Inflammatory macrophage treated with lipopolysaccharide for 1 hour (primary cell): ENCODE measurements around the gene APH1B.
"Not testable (repeated sequence)": the region's sequence is repeated elsewhere in the genome, so short reads cannot be mapped to it uniquely, and the experiment has no call there.

Experiments
- DNase-seq, 2 donors: peaks; one replicate each; pipeline ENCODE4 v3.0.0-alpha.2; 2020 to 2022

The APH1B gene

GRCh38 chr15:63301088-63301487, 23.7 kb downstream of the APH1B start:
- no peak for DNase-seq

GRCh38 chr15:63305260-63305659, 27.9 kb downstream of the APH1B start:
- DNase-seq: no peak

- DNase-seq: no peak
Measured at GRCh38 chr15:63306492-63307073, 29.2 kb downstream of the APH1B start.

- no peak for DNase-seq
Measured at GRCh38 chr15:63308491-63308890, 31.1 kb downstream of the APH1B start.

- no peak for DNase-seq
Measured at GRCh38 chr15:63308947-63309346, 31.5 kb downstream of the APH1B start.

- DNase-seq: no peak
Measured at GRCh38 chr15:63310646-63311045, 33.2 kb downstream of the APH1B start.

GRCh38 chr15:63312286-63312685, 34.9 kb downstream of the APH1B start:
- DNase-seq: no peak

GRCh38 chr15:63313825-63314224, 36.4 kb downstream of the APH1B start:
- DNase-seq: no peak

- DNase-seq: no peak
Measured at GRCh38 chr15:63314409-63314808, 37.0 kb downstream of the APH1B start.

GRCh38 chr15:63318344-63318743, 40.9 kb downstream of the APH1B start:
- peak in 1 of 2 donors; percentile 2 for DNase-seq

- no peak for DNase-seq
Measured at GRCh38 chr15:63319065-63319464, 41.7 kb downstream of the APH1B start.

- not testable (repeated sequence) for DNase-seq
Measured at GRCh38 chr15:63320446-63320845, 43.0 kb downstream of the APH1B start.

- not testable (repeated sequence) for DNase-seq
Measured at GRCh38 chr15:63320981-63321380, 43.6 kb downstream of the APH1B start.

- DNase-seq: no peak
Measured at GRCh38 chr15:63321462-63321861, 44.1 kb downstream of the APH1B start.

- DNase-seq: no peak
Measured at GRCh38 chr15:63322541-63322940, 45.1 kb downstream of the APH1B start.

- DNase-seq: no peak
Measured at GRCh38 chr15:63323798-63324563, 46.6 kb downstream of the APH1B start.

GRCh38 chr15:63324770-63325169, 47.4 kb downstream of the APH1B start:
- no peak for DNase-seq

- no peak for DNase-seq
Measured at GRCh38 chr15:63327648-63328421, 50.4 kb downstream of the APH1B start.

GRCh38 chr15:63329567-63330350, 52.4 kb downstream of the APH1B start:
- DNase-seq: no peak

GRCh38 chr15:63330926-63331325, 53.5 kb downstream of the APH1B start:
- DNase-seq: no peak

GRCh38 chr15:63331456-63331855, 54.1 kb downstream of the APH1B start:
- no peak for DNase-seq

GRCh38 chr15:63332367-63333124, 55.1 kb downstream of the APH1B start:
- no peak for DNase-seq
